ENCODE data around the gene TRDN. TPM values are rescaled to one million over a fixed set of nuclear protein-coding genes. Genes with fewer than 3 reads are reported as not detected.

Gene TRDN
- total RNA-seq, 4 donors from 2014 or later: not detected

- intact Hi-C loops (cut with DNase I): no loop called here
Measured at GRCh38 chr6:123509112-123509511, 127.6 kb downstream of the TRDN start.

GRCh38 chr6:123508290-123508689, 128.5 kb downstream of the TRDN start:
- TF ChIP-seq POLR2A (IDR thresholded peaks at IDR 0.05): no peak
- TF ChIP-seq, protein P1, sequence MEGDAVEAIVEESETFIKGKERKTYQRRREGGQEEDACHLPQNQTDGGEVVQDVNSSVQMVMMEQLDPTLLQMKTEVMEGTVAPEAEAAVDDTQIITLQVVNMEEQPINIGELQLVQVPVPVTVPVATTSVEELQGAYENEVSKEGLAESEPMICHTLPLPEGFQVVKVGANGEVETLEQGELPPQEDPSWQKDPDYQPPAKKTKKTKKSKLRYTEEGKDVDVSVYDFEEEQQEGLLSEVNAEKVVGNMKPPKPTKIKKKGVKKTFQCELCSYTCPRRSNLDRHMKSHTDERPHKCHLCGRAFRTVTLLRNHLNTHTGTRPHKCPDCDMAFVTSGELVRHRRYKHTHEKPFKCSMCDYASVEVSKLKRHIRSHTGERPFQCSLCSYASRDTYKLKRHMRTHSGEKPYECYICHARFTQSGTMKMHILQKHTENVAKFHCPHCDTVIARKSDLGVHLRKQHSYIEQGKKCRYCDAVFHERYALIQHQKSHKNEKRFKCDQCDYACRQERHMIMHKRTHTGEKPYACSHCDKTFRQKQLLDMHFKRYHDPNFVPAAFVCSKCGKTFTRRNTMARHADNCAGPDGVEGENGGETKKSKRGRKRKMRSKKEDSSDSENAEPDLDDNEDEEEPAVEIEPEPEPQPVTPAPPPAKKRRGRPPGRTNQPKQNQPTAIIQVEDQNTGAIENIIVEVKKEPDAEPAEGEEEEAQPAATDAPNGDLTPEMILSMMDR (IDR thresholded peaks at IDR 0.05): no peak
- Histone ChIP-seq H3K9me3 (no peaks in the 10 kb centered on the region), H3K36me3 (no peaks in the 10 kb centered on the region), H3K4me3 (no peak overlapping the region), H3K27ac (no peak overlapping the region), H3K27me3 (no peaks in the 10 kb centered on the region), H3K4me1 (no peaks in the 10 kb centered on the region)
- intact Hi-C loops (cut with DNase I): no loop called here
- WGBS, 2 donors: 48 to 62% methylated on average over 2 of the region's 2 CpGs
- DNase-seq: no peak

More at GRCh38 chr6:123509112-123509511, 127.6 kb downstream of the TRDN start:
- DNase-seq: no peak
- no peaks in the 10 kb centered on the region for H3K27me3 ChIP-seq
- H3K27ac ChIP-seq: no peak overlapping the region
- no peaks in the 10 kb centered on the region for H3K4me1 ChIP-seq
- H3K4me3 ChIP-seq: no peak overlapping the region
- no peak for TF ChIP-seq POLR2A (IDR thresholded peaks at IDR 0.05)
- TF ChIP-seq, protein P1 (IDR thresholded peaks at IDR 0.05): no peak
- H3K9me3 ChIP-seq: no peaks in the 10 kb centered on the region
- H3K36me3 ChIP-seq: no peaks in the 10 kb centered on the region
- whole genome bisulfite sequencing, 2 donors: 54 to 56% methylated on average over 1 of the region's 1 CpG

DNA sequence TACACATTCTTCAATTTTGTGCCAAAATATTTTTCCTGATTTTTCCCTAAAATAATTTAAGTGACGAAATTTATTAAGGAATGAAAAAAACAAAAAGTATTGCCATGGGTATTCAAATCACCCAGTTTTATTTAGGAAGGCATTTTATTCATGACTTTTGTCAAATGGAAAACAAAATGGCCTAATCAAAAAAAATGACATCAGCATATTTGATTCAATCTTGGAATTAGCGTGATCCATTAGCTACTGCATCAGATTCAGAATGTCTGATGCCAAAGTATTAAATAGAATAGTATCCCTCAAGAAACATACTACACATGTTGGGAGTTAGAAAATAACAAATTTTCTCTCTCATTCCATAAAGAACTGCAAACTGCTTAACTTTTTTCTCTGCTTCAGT, 129.2 kb downstream of the TRDN start:
- 54 to 60% methylated on average over 2 of the region's 2 CpGs for WGBS, 2 donors
- no peaks in the 10 kb centered on the region for H3K9me3 ChIP-seq
- DNase-seq: no peak
- H3K27me3 ChIP-seq: no peaks in the 10 kb centered on the region
- intact Hi-C loops (cut with DNase I): no loop called here
- H3K4me3 ChIP-seq: no peak overlapping the region
- no peak for TF ChIP-seq POLR2A (IDR thresholded peaks at IDR 0.05)
- TF ChIP-seq, protein P1 (IDR thresholded peaks at IDR 0.05): no peak
- H3K4me1 ChIP-seq: no peaks in the 10 kb centered on the region
- no peak overlapping the region for H3K27ac ChIP-seq
- H3K36me3 ChIP-seq: no peaks in the 10 kb centered on the region

DNA sequence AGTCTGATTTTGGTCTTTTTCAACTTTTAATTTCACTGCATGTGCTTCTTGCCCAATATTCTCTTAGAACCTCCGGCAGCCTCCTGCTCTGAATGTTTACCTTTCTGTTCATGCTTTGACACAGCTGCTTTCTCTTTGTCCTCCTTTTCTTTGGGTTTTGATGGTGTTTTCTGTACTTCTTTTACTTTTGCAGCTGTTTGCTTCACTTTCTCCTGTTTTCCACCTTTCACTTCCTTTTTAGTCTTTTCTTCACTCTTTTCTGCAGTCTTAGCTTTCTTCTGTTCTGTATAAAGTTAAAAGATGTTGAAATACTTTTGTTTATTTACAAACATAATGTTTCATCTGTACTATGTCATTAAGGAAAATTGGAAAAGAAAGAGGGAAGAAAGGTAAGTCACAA, 133.1 kb downstream of the TRDN start:
- Histone ChIP-seq H3K9me3 (no peaks in the 10 kb centered on the region), H3K27ac (no peak overlapping the region), H3K36me3 (no peaks in the 10 kb centered on the region), H3K4me1 (no peaks in the 10 kb centered on the region), H3K27me3 (no peaks in the 10 kb centered on the region), H3K4me3 (no peak overlapping the region)
- TF ChIP-seq POLR2A (IDR thresholded peaks at IDR 0.05): no peak
- TF ChIP-seq, protein P1 (IDR thresholded peaks at IDR 0.05): no peak
- no peak for DNase-seq
- intact Hi-C loops (cut with DNase I): no loop called here
- WGBS, 2 donors: 40 to 56% methylated on average over 1 of the region's 1 CpG

- H3K9me3 ChIP-seq: no peaks in the 10 kb centered on the region
- DNase-seq: no peak
- intact Hi-C loops (cut with DNase I): no loop called here
- H3K36me3 ChIP-seq: no peaks in the 10 kb centered on the region
- no peak overlapping the region for H3K4me3 ChIP-seq
- TF ChIP-seq, protein P1 (IDR thresholded peaks at IDR 0.05): no peak
- TF ChIP-seq POLR2A (IDR thresholded peaks at IDR 0.05): no peak
- no peaks in the 10 kb centered on the region for H3K27me3 ChIP-seq
- H3K4me1 ChIP-seq: no peaks in the 10 kb centered on the region
- H3K27ac ChIP-seq: no peak overlapping the region
- 80 to 81% methylated on average over 2 of the region's 2 CpGs for WGBS, 2 donors
Measured at GRCh38 chr6:123497025-123497424, 139.7 kb downstream of the TRDN start.

All from esophagus squamous epithelium (tissue), 5 donors.